ENCODE data around the gene STK40. TPM values are rescaled to one million over a fixed set of nuclear protein-coding genes. Genes with fewer than 3 reads are reported as not detected.
A peak's percentile ranks its signal among the peaks of the same experiment; 100 is the strongest.

Gene STK40
- total and polyA plus RNA-seq, 5 donors = 54.8 to 85.0 (median 72.2) TPM

- H3K4me3 ChIP-seq (ENCODE audit: low read length) = no peak overlapping the region
- no peaks in the 10 kb centered on the region for H3K9me3 ChIP-seq (ENCODE audit: control insufficient read depth, low read length)
- H3K4me1 ChIP-seq (ENCODE audit: control insufficient read depth, insufficient read depth, low read length) = peaks cover 4% of the 10 kb centered on the region
- 81% methylated on average over 10 of the region's 10 CpGs for WGBS
- ATAC-seq = no peak
- intact Hi-C loops (cut with DNase I) = no loop called here
- no peak overlapping the region for H3K27ac ChIP-seq (ENCODE audit: low read length)
- H3K27me3 ChIP-seq (ENCODE audit: control insufficient read depth, insufficient read depth) = no peaks in the 10 kb centered on the region
- peak in 2 of 3 donors; percentile 60 to 65 for DNase-seq
Observed at GRCh38 chr1:36307601-36308330, 78.0 kb downstream of the STK40 start.

- intact Hi-C loops (cut with DNase I) = no loop called here
- peak overlapping the region; percentile 67 for H3K4me3 ChIP-seq (ENCODE audit: low read length)
- H3K27ac ChIP-seq (ENCODE audit: low read length) = no peak overlapping the region
- H3K27me3 ChIP-seq (ENCODE audit: control insufficient read depth, insufficient read depth) = no peaks in the 10 kb centered on the region
- ATAC-seq (peak; percentile 97 to 98), DNase-seq (peak; percentile 94 to 98 (median 97))
- H3K9me3 ChIP-seq (ENCODE audit: control insufficient read depth, low read length) = no peaks in the 10 kb centered on the region
- 1% methylated on average over 46 of the region's 46 CpGs for WGBS
- H3K4me1 ChIP-seq (ENCODE audit: control insufficient read depth, insufficient read depth, low read length) = peaks cover 4% of the 10 kb centered on the region
Observed at GRCh38 chr1:36306902-36307456, 78.7 kb downstream of the STK40 start.

GRCh38 chr1:36306210-36306901 lies 79.4 kb downstream of the STK40 start, which contains the start of gene SH3D21:
Gene SH3D21 (plus strand): TSS chr1:36306368. CDS start chr1:36306421, 53 bp downstream.
- H3K4me1 ChIP-seq (ENCODE audit: control insufficient read depth, insufficient read depth, low read length) = peaks cover 4% of the 10 kb centered on the region
- DNase-seq (peak; percentile 51 to 84 (median 81)), ATAC-seq (peak; percentile 66 to 70)
- no peaks in the 10 kb centered on the region for H3K9me3 ChIP-seq (ENCODE audit: control insufficient read depth, low read length)
- H3K27me3 ChIP-seq (ENCODE audit: control insufficient read depth, insufficient read depth) = no peaks in the 10 kb centered on the region
- intact Hi-C loops (cut with DNase I) = no loop called here
- peak within 1 kb of the TSS; percentile 67 for H3K4me3 ChIP-seq (ENCODE audit: low read length)
- H3K27ac ChIP-seq (ENCODE audit: low read length) = peak within 1 kb of the TSS; percentile 42
- WGBS = 3% methylated on average over 65 of the region's 65 CpGs

GRCh38 chr1:36305915-36306209 lies 79.9 kb downstream of the STK40 start:
- ATAC-seq (peak in 1 of 2 donors; percentile 3), DNase-seq (no peak)
- intact Hi-C loops (cut with DNase I) = no loop called here
- WGBS = 66% methylated on average over 7 of the region's 7 CpGs
- no peaks in the 10 kb centered on the region for H3K9me3 ChIP-seq (ENCODE audit: control insufficient read depth, low read length)
- H3K4me1 ChIP-seq (ENCODE audit: control insufficient read depth, insufficient read depth, low read length) = peaks cover 4% of the 10 kb centered on the region
- no peak overlapping the region for H3K27ac ChIP-seq (ENCODE audit: low read length)
- H3K4me3 ChIP-seq (ENCODE audit: low read length) = no peak overlapping the region
- no peaks in the 10 kb centered on the region for H3K27me3 ChIP-seq (ENCODE audit: control insufficient read depth, insufficient read depth)

- no peak overlapping the region for H3K27ac ChIP-seq (ENCODE audit: low read length)
- DNase-seq = no peak
- peak in 1 of 2 donors; percentile 5 for ATAC-seq
- no peak overlapping the region for H3K4me3 ChIP-seq (ENCODE audit: low read length)
- intact Hi-C loops (cut with DNase I) = no loop called here
- H3K9me3 ChIP-seq (ENCODE audit: control insufficient read depth, low read length) = no peaks in the 10 kb centered on the region
- WGBS = 78% methylated on average over 10 of the region's 10 CpGs
- no peaks in the 10 kb centered on the region for H3K27me3 ChIP-seq (ENCODE audit: control insufficient read depth, insufficient read depth)
- peaks cover 4% of the 10 kb centered on the region for H3K4me1 ChIP-seq (ENCODE audit: control insufficient read depth, insufficient read depth, low read length)
Observed at GRCh38 chr1:36304970-36305914, 80.5 kb downstream of the STK40 start.

GRCh38 chr1:36304521-36304920 lies 81.2 kb downstream of the STK40 start:
- no peak overlapping the region for H3K27ac ChIP-seq (ENCODE audit: low read length)
- peaks cover 4% of the 10 kb centered on the region for H3K4me1 ChIP-seq (ENCODE audit: control insufficient read depth, insufficient read depth, low read length)
- 76% methylated on average over 7 of the region's 7 CpGs for WGBS
- no peak overlapping the region for H3K4me3 ChIP-seq (ENCODE audit: low read length)
- intact Hi-C loops (cut with DNase I) = no loop called here
- DNase-seq (no peak), ATAC-seq (no peak)
- H3K27me3 ChIP-seq (ENCODE audit: control insufficient read depth, insufficient read depth) = no peaks in the 10 kb centered on the region
- no peaks in the 10 kb centered on the region for H3K9me3 ChIP-seq (ENCODE audit: control insufficient read depth, low read length)

GRCh38 chr1:36303650-36304360 lies 81.9 kb downstream of the STK40 start:
- H3K27ac ChIP-seq (ENCODE audit: low read length) = no peak overlapping the region
- H3K4me3 ChIP-seq (ENCODE audit: low read length) = no peak overlapping the region
- WGBS = 90% methylated on average over 23 of the region's 23 CpGs
- H3K4me1 ChIP-seq (ENCODE audit: control insufficient read depth, insufficient read depth, low read length) = peaks cover 4% of the 10 kb centered on the region
- intact Hi-C loops (cut with DNase I) = no loop called here
- DNase-seq (no peak), ATAC-seq (no peak)
- no peaks in the 10 kb centered on the region for H3K9me3 ChIP-seq (ENCODE audit: control insufficient read depth, low read length)
- H3K27me3 ChIP-seq (ENCODE audit: control insufficient read depth, insufficient read depth) = no peaks in the 10 kb centered on the region

GRCh38 chr1:36303244-36303643 lies 82.5 kb downstream of the STK40 start:
- ATAC-seq (no peak), DNase-seq (no peak)
- WGBS = 68% methylated on average over 5 of the region's 5 CpGs
- Histone ChIP-seq H3K27ac (ENCODE audit: low read length) (no peak overlapping the region), H3K4me1 (ENCODE audit: control insufficient read depth, insufficient read depth, low read length) (peaks cover 4% of the 10 kb centered on the region), H3K9me3 (ENCODE audit: control insufficient read depth, low read length) (no peaks in the 10 kb centered on the region), H3K27me3 (ENCODE audit: control insufficient read depth, insufficient read depth) (no peaks in the 10 kb centered on the region), H3K4me3 (ENCODE audit: low read length) (no peak overlapping the region)
- intact Hi-C loops (cut with DNase I) = no loop called here

GRCh38 chr1:36301220-36301619 lies 84.5 kb downstream of the STK40 start:
- DNase-seq (no peak), ATAC-seq (no peak)
- no peaks in the 10 kb centered on the region for H3K9me3 ChIP-seq (ENCODE audit: control insufficient read depth, low read length)
- H3K4me1 ChIP-seq (ENCODE audit: control insufficient read depth, insufficient read depth, low read length) = no peaks in the 10 kb centered on the region
- WGBS = 73% methylated on average over 1 of the region's 1 CpG
- no peak overlapping the region for H3K27ac ChIP-seq (ENCODE audit: low read length)
- H3K27me3 ChIP-seq (ENCODE audit: control insufficient read depth, insufficient read depth) = no peaks in the 10 kb centered on the region
- no peak overlapping the region for H3K4me3 ChIP-seq (ENCODE audit: low read length)
- intact Hi-C loops (cut with DNase I) = no loop called here

GRCh38 chr1:36300526-36300925 lies 85.2 kb downstream of the STK40 start:
- WGBS = 93% methylated on average over 1 of the region's 1 CpG
- no peak overlapping the region for H3K27ac ChIP-seq (ENCODE audit: low read length)

More at GRCh38 chr1:36300526-36300925, 85.2 kb downstream of the STK40 start:
- no peaks in the 10 kb centered on the region for H3K27me3 ChIP-seq (ENCODE audit: control insufficient read depth, insufficient read depth)
- no peaks in the 10 kb centered on the region for H3K4me1 ChIP-seq (ENCODE audit: control insufficient read depth, insufficient read depth, low read length)
- no peak for DNase-seq
- no peaks in the 10 kb centered on the region for H3K9me3 ChIP-seq (ENCODE audit: control insufficient read depth, low read length)
- no peak overlapping the region for H3K4me3 ChIP-seq (ENCODE audit: low read length)
- ATAC-seq = no peak
- intact Hi-C loops (cut with DNase I) = no loop called here
